Hepatocyte (in vitro differentiated cells): Measurements from ENCODE around the gene LRCH4. TPM values are rescaled to one million over a fixed set of nuclear protein-coding genes. Genes with fewer than 3 reads are reported as not detected.
A peak's percentile ranks its signal among the peaks of the same experiment; 100 is the strongest.

Source experiments
- DNase-seq: peaks from one replicate; pipeline ENCODE4 v3.0.0-alpha.2; 2016; ENCODE audit warnings: low spot score
- H2AFZ ChIP-seq: fragments of 200-600 bp; sonication (generic); 2 replicates; pipeline ENCODE4 v1.6.0; 2016; ENCODE audit warnings: antibody characterized with exemption, mild to moderate bottlenecking
- H3K27ac ChIP-seq: fragments of 200-600 bp; sonication (generic); 2 replicates; pipeline ENCODE4 v1.5.1; 2016; ENCODE audit warnings: mild to moderate bottlenecking
- H3K27me3 ChIP-seq: fragments of 200-600 bp; sonication (generic); 2 replicates; pipeline ENCODE4 v1.6.1; 2016
- H3K36me3 ChIP-seq: fragments of 200-600 bp; sonication (generic); replicated peaks from 2 replicates; pipeline ENCODE4 v1.5.1; 2016; ENCODE audit warnings: low read depth; ENCODE audit not compliant: insufficient read depth
- H3K4me1 ChIP-seq: fragments of 200-600 bp; sonication (generic); 2 replicates; pipeline ENCODE4 v1.5.1; 2016; ENCODE audit warnings: mild to moderate bottlenecking, moderate library complexity; ENCODE audit not compliant: insufficient read depth
- H3K4me2 ChIP-seq: fragments of 200-600 bp; sonication (generic); 2 replicates; pipeline ENCODE4 v1.6.0; 2016
- H3K4me3 ChIP-seq: fragments of 200-600 bp; sonication (generic); 2 replicates; pipeline ENCODE4 v1.5.1; 2016; ENCODE audit warnings: mild to moderate bottlenecking
- H3K79me2 ChIP-seq: fragments of 200-600 bp; sonication (generic); 2 replicates; pipeline ENCODE4 v1.6.0; 2017; ENCODE audit warnings: mild to moderate bottlenecking
- H3K9me2 ChIP-seq: fragments of 200-600 bp; sonication (generic); replicated peaks from 2 replicates; pipeline ENCODE4 v1.6.0; 2017; ENCODE audit warnings: mild to moderate bottlenecking; ENCODE audit not compliant: insufficient read depth
- H3K9me3 ChIP-seq: fragments of 200-600 bp; sonication (generic); 2 replicates; pipeline ENCODE4 v1.5.1; 2016; ENCODE audit warnings: low read depth, mild to moderate bottlenecking
- H4K20me1 ChIP-seq: fragments of 200-600 bp; sonication (generic); 2 replicates; pipeline ENCODE4 v1.6.0; 2016; ENCODE audit warnings: mild to moderate bottlenecking; ENCODE audit not compliant: insufficient read depth, poor library complexity, severe bottlenecking
- EZH2 ChIP-seq: fragments of 200-600 bp; sonication (generic); IDR thresholded peaks from 2 replicates; pipeline ENCODE4 v1.6.1; 2016; ENCODE audit warnings: antibody characterized with exemption, mild to moderate bottlenecking, borderline replicate concordance
- EZH2phosphoT487 ChIP-seq: fragments of 200-600 bp; sonication (generic); IDR thresholded peaks from one replicate; pipeline ENCODE4 v1.6.1; 2018; ENCODE audit warnings: antibody characterized with exemption, mild to moderate bottlenecking, low read depth, moderate library complexity; ENCODE audit not compliant: unreplicated experiment, severe bottlenecking
- WGBS: methylation state at CpG from one replicate; pipeline ENCODE4 v1.1.6; 2016; ENCODE audit warnings: low lambda C conversion rate; ENCODE audit errors: missing lambda C conversion rate; 5-methylcytosine and 5-hydroxymethylcytosine counted together
- polyA plus RNA-seq: library from polyadenylated mRNA; unstranded; fragments of >200 nt; fragmentation: Nextera tagmentation; extraction: Ambion mirVana; gene quantifications from 2 replicates; pipeline ENCODE4 v1.2.1, GENCODE V29; 2016
- total RNA-seq: library from RNA; depleted of rRNA; stranded (reverse); fragments of >200 nt; gene quantifications from 2 replicates; pipeline ENCODE4 v1.2.3, GENCODE V29; 2014
- TF ChIP-seq, protein P1 (sequence below): fragments of 200-600 bp; sonication (generic); IDR thresholded peaks from 2 replicates; pipeline ENCODE4 v1.5.1; 2016; ENCODE audit warnings: antibody characterized with exemption, mild to moderate bottlenecking; ENCODE audit not compliant: poor library complexity

The LRCH4 gene, protein sequence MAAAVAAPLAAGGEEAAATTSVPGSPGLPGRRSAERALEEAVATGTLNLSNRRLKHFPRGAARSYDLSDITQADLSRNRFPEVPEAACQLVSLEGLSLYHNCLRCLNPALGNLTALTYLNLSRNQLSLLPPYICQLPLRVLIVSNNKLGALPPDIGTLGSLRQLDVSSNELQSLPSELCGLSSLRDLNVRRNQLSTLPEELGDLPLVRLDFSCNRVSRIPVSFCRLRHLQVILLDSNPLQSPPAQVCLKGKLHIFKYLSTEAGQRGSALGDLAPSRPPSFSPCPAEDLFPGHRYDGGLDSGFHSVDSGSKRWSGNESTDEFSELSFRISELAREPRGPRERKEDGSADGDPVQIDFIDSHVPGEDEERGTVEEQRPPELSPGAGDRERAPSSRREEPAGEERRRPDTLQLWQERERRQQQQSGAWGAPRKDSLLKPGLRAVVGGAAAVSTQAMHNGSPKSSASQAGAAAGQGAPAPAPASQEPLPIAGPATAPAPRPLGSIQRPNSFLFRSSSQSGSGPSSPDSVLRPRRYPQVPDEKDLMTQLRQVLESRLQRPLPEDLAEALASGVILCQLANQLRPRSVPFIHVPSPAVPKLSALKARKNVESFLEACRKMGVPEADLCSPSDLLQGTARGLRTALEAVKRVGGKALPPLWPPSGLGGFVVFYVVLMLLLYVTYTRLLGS
- 34.0 and 40.3 TPM in 2 replicates for total RNA-seq
- 105 and 129 TPM in 2 replicates for polyA plus RNA-seq

DNA sequence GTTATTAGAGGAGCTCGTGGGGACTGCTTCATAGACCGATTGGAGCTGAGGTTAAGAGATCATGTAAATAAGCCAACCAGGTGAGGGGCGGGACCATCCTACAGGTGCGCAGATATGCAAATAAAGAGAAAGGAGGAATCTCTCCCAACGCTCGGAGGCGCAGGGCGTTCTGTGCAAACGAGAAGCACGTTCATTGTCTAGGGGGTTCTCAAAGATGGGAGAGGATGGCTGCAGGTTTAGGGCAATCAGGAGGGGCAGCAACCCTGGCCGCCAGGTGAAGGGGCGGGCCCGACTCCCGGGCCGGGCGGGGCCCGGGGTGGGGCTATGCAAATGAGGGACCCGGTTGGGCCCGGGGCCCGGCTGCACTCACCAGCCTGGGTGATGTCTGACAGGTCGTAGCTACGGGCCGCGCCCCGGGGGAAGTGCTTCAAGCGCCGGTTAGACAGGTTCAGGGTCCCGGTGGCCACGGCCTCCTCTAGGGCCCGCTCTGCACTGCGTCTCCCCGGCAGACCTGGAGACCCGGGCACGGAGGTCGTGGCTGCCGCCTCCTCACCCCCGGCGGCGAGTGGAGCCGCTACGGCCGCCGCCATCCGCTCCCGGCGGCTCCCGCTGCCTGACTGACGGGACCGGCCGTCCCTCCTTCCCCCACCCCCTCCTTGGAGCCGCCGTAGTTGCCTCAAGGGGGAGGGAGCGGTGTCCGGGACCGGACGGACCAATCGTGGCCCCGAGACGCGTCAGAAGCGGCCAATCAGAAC, at the start of gene LRCH4:
Gene LRCH4, minus strand, starts transcription at position 619 of the 755 bp plus-strand sequence. Its CDS starts 29 bp downstream, at position 590.
- Histone ChIP-seq H3K27me3 (no peaks in the 10 kb centered on the region), H3K4me1 (peaks cover 33% of the 10 kb centered on the region), H3K4me2 (peak within 1 kb of the TSS; percentile 89), H3K4me3 (peak within 1 kb of the TSS; percentile 36), H4K20me1 (peaks cover 17% of the 10 kb centered on the region), H3K27ac (peak within 1 kb of the TSS; percentile 92), H3K9me2 (no peaks in the 10 kb centered on the region), H3K9me3 (no peaks in the 10 kb centered on the region), H2AFZ (peak within 1 kb of the TSS; percentile 24), H3K36me3 (no peaks in the 10 kb centered on the region), H3K79me2 (peaks cover 32% of the 10 kb centered on the region)
- DNase-seq: peak; percentile 86
- TF ChIP-seq, protein P1, sequence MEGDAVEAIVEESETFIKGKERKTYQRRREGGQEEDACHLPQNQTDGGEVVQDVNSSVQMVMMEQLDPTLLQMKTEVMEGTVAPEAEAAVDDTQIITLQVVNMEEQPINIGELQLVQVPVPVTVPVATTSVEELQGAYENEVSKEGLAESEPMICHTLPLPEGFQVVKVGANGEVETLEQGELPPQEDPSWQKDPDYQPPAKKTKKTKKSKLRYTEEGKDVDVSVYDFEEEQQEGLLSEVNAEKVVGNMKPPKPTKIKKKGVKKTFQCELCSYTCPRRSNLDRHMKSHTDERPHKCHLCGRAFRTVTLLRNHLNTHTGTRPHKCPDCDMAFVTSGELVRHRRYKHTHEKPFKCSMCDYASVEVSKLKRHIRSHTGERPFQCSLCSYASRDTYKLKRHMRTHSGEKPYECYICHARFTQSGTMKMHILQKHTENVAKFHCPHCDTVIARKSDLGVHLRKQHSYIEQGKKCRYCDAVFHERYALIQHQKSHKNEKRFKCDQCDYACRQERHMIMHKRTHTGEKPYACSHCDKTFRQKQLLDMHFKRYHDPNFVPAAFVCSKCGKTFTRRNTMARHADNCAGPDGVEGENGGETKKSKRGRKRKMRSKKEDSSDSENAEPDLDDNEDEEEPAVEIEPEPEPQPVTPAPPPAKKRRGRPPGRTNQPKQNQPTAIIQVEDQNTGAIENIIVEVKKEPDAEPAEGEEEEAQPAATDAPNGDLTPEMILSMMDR: no peak
- no peak for TF ChIP-seq EZH2
- no peak for TF ChIP-seq EZH2phosphoT487
- WGBS: under 1% methylated on average over 21 of the region's 61 CpGs

DNA sequence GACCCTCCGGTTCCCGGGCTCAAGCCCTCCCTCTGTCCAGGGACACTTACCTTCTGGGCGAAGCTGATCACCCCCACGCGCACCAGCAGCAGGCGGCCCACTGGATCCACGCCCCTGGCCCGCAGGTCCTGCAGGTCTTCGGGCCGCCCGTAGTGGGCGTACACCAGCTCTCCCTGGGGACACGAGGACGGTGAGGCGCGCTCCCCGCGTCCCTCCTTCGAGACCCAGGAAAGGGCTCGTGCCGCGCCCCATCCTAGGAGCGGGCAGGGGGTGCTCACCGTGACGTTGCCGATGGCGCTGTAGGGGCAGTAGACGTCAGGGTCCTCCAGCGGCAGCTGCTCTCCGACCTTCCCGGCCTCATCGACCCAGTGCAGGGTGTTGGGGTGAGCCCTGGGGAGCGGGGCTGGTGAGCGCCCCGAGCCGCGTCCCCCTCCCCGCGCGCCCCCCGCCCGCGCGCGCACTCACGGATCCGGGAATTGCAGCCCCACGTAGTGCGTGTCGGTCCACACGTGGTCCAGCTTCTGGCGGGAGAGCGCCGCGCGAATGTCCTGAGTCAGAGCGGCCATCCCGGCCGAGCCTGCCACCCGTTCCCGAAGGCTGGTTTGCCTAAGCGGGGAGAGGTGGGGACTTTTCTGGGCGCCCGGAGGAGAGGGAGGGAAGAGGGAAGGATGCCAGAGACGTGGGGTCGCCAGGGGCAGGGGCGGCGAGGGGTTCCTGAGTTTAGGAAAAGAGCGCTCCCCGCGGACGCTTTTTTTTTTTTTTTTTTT, 47.2 kb upstream of the LRCH4 start:
- DNase-seq: peak; percentile 73

DNA sequence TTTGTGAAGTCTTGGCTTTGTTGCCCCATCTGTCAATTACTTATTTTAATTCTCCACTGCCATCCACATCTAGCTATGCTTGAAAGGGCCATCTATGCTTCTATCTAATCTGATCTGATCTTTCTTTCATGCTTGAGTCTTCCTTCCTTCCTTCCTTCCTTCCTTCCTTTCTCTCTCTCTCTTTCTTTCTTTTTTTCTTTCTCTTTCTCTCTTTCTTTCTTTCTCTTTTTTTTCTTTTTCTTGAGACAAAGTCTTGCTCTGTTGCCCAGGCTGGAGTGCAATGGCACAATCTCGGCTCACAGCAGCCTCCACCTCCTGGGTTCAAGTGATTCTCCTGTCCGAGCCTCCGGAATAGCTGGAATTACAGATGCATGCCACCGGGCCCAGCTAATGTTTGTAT, 44.1 kb upstream of the LRCH4 start:
- Histone ChIP-seq H3K4me3 (no peak overlapping the region), H3K9me3 (no peaks in the 10 kb centered on the region), H2AFZ (no peak overlapping the region), H3K27ac (no peak overlapping the region), H3K79me2 (no peaks in the 10 kb centered on the region), H3K4me1 (peaks cover 8% of the 10 kb centered on the region), H4K20me1 (no peaks in the 10 kb centered on the region), H3K27me3 (peaks cover 7% of the 10 kb centered on the region), H3K9me2 (no peaks in the 10 kb centered on the region), H3K4me2 (no peak overlapping the region), H3K36me3 (no peaks in the 10 kb centered on the region)
- no peak for DNase-seq
- WGBS: 96% methylated on average over 4 of the region's 4 CpGs
- TF ChIP-seq EZH2phosphoT487: no peak

More for the DNA sequence above, 47.2 kb upstream of the LRCH4 start:
- peaks cover 7% of the 10 kb centered on the region for H3K27me3 ChIP-seq
- no peaks in the 10 kb centered on the region for H4K20me1 ChIP-seq
- peaks cover 6% of the 10 kb centered on the region for H3K4me1 ChIP-seq
- H3K27ac ChIP-seq: no peak overlapping the region
- 3% methylated on average over 61 of the region's 72 CpGs for WGBS
- peak overlapping the region; percentile 31 for H3K4me3 ChIP-seq
- no peaks in the 10 kb centered on the region for H3K79me2 ChIP-seq
- peak overlapping the region; percentile 77 for H2AFZ ChIP-seq
- TF ChIP-seq, protein P1: peak; percentile 41
- TF ChIP-seq EZH2 (peak; percentile 65), EZH2phosphoT487 (no peak)
- H3K4me2 ChIP-seq: peak overlapping the region; percentile 98
- H3K36me3 ChIP-seq: no peaks in the 10 kb centered on the region
- no peaks in the 10 kb centered on the region for H3K9me3 ChIP-seq
- H3K9me2 ChIP-seq: no peaks in the 10 kb centered on the region
